Panc1 (cell line): ENCODE results near the gene GALNTL6.

Source experiments
- CTCF ChIP-seq: fragments of 450-650 bp; IDR thresholded peaks from 2 replicates; pipeline ENCODE4 v1.5.1; 2017; ENCODE audit warnings: mild to moderate bottlenecking
- POLR2AphosphoS5 ChIP-seq: IDR thresholded peaks from 2 replicates; pipeline ENCODE4 v1.6.1; 2012; ENCODE audit warnings: mild to moderate bottlenecking, low read depth, low read length, moderate library complexity
- SIN3A ChIP-seq: IDR thresholded peaks from 2 replicates; pipeline ENCODE4 v1.6.1; 2012; ENCODE audit warnings: low read depth, mild to moderate bottlenecking, low read length, moderate library complexity, borderline replicate concordance; ENCODE audit not compliant: insufficient read depth

GRCh38 chr4:172125443-172125842, 312.2 kb downstream of the GALNTL6 start:
- TF ChIP-seq CTCF (no peak), POLR2AphosphoS5 (no peak), SIN3A (no peak)
